Fibroblast of lung (primary cell): ENCODE data around the gene KRT80. TPM values are rescaled to one million over a fixed set of nuclear protein-coding genes. Genes with fewer than 3 reads are reported as not detected.

Experiments
- DNase-seq, 2 donors: peaks; one replicate each; pipeline versions ENCODE4 v3.0.0 to v3.0.0-alpha.2; 2010; ENCODE audit warnings: low read depth in 2 of 2
- H2AFZ ChIP-seq: 2 replicates; pipeline ENCODE4 v1.5.1; 2012; ENCODE audit warnings: low read length, control low read depth, inconsistent platforms
- H3K27ac ChIP-seq: 2 replicates; pipeline ENCODE4 v1.5.1; 2011; ENCODE audit warnings: low read length, control low read depth; ENCODE audit not compliant: insufficient read depth
- H3K27me3 ChIP-seq: 2 replicates; pipeline ENCODE4 v1.5.1; 2011; ENCODE audit warnings: mild to moderate bottlenecking, low read length; ENCODE audit not compliant: control insufficient read depth, insufficient read depth
- H3K36me3 ChIP-seq: 2 replicates; pipeline ENCODE4 v1.5.1; 2011; ENCODE audit warnings: low read length; ENCODE audit not compliant: control insufficient read depth, insufficient read depth
- H3K4me1 ChIP-seq: 2 replicates; pipeline ENCODE4 v1.5.1; 2011; ENCODE audit warnings: low read length; ENCODE audit not compliant: control insufficient read depth, insufficient read depth; ENCODE audit errors: extremely low read depth
- H3K4me2 ChIP-seq: 2 replicates; pipeline ENCODE4 v1.5.1; 2011; ENCODE audit warnings: low read length, control low read depth; ENCODE audit not compliant: insufficient read depth; ENCODE audit errors: extremely low read depth
- H3K4me3 ChIP-seq, 4 experiments: fragments of 200-600 bp in 1 of 4; sonication (generic) in 1 of 4; replicated peaks in 1 of 4; 2 replicates each; pipeline ENCODE4 v1.5.1; 2011 to 2016; ENCODE audit warnings: low read length in 4 of 4, low read depth in 3 of 4, mild to moderate bottlenecking in 3 of 4, control low read depth in 2 of 4, inconsistent platforms in 1 of 4, mixed read lengths in 1 of 4; ENCODE audit not compliant: insufficient read depth in 1 of 4; ENCODE audit errors: control extremely low read depth in 1 of 4
- H3K79me2 ChIP-seq: 2 replicates; pipeline ENCODE4 v1.5.1; 2012; ENCODE audit warnings: mild to moderate bottlenecking, low read length, inconsistent platforms; ENCODE audit not compliant: control insufficient read depth, insufficient read depth
- H3K9ac ChIP-seq: 2 replicates; pipeline ENCODE4 v1.5.1; 2011; ENCODE audit warnings: mild to moderate bottlenecking, low read length, control low read depth; ENCODE audit not compliant: insufficient read depth
- H3K9me3 ChIP-seq: 2 replicates; pipeline ENCODE4 v1.5.1; 2012; ENCODE audit warnings: low read depth, low read length; ENCODE audit not compliant: control insufficient read depth, insufficient read depth
- H4K20me1 ChIP-seq: 2 replicates; pipeline ENCODE4 v1.5.1; 2011; ENCODE audit warnings: low read length; ENCODE audit not compliant: control insufficient read depth, insufficient read depth; ENCODE audit errors: extremely low read depth
- CTCF ChIP-seq, 2 donors: IDR thresholded peaks in 1 of 2; conservative IDR thresholded peaks in 1 of 2; 1 replicate in 1 of 2; 2 replicates in 1 of 2; pipeline ENCODE4 v1.5.1; 2011 to 2012; ENCODE audit warnings: low read length in 2 of 2, control low read depth in 1 of 2, inconsistent platforms in 1 of 2, low read depth in 1 of 2, mild to moderate bottlenecking in 1 of 2
- EZH2 ChIP-seq: IDR thresholded peaks from 2 replicates; pipeline ENCODE4 v1.5.1; 2012; ENCODE audit warnings: low read length, control low read depth, mild to moderate bottlenecking; ENCODE audit errors: missing control alignments
- polyA plus RNA-seq, 2 donors: library from polyadenylated mRNA; depleted of rRNA in 1 of 2; stranded (reverse) in 1 of 2; unstranded in 1 of 2; fragments of >200 nt; gene quantifications; 2 replicates each; pipeline ENCODE4 v1.2.1, GENCODE V29; 2011 to 2012; ENCODE audit warnings: missing spikeins in 1 of 2
- total RNA-seq: library from RNA; depleted of rRNA; stranded (reverse); fragments of >200 nt; gene quantifications from 2 replicates; pipeline ENCODE4 v1.2.1, GENCODE V29; 2014

KRT80 gene
- total and polyA plus RNA-seq, 2 donors (not counting 1 experiment from before 2014, with no cell fraction given) = 0.17 to 1.0 TPM

GRCh38 chr12:52178443-52178842, 13.4 kb downstream of the KRT80 start:
- Histone ChIP-seq H3K79me2 (no peaks in the 10 kb centered on the region), H3K36me3 (no peaks in the 10 kb centered on the region), H3K4me3 (no peak overlapping the region), H4K20me1 (no peaks in the 10 kb centered on the region), H3K4me1 (peaks cover 24% of the 10 kb centered on the region), H3K9me3 (no peaks in the 10 kb centered on the region), H3K27me3 (no peaks in the 10 kb centered on the region), H2AFZ (no peak overlapping the region), H3K9ac (no peak overlapping the region), H3K4me2 (no peak overlapping the region), H3K27ac (no peak overlapping the region)
- no peak for DNase-seq
- no peak for TF ChIP-seq EZH2
- TF ChIP-seq CTCF (conservative IDR thresholded peaks at IDR 0.05 in 1 of 2, IDR thresholded peaks at IDR 0.05 in 1 of 2; ENCODE audit: low read depth in 1 of 2, low read length in 2 of 2) = no peak

GRCh38 chr12:52175371-52176350, 16.2 kb downstream of the KRT80 start:
- Histone ChIP-seq H3K4me2 (no peak overlapping the region), H3K27me3 (no peaks in the 10 kb centered on the region), H3K9ac (no peak overlapping the region), H3K27ac (no peak overlapping the region), H2AFZ (peak overlapping the region; percentile 3), H3K4me1 (peaks cover 8% of the 10 kb centered on the region), H4K20me1 (no peaks in the 10 kb centered on the region), H3K4me3 (no peak overlapping the region), H3K9me3 (no peaks in the 10 kb centered on the region), H3K36me3 (no peaks in the 10 kb centered on the region), H3K79me2 (no peaks in the 10 kb centered on the region)
- DNase-seq = peak; percentile 50 to 54
- TF ChIP-seq EZH2 (no peak), CTCF (conservative IDR thresholded peaks at IDR 0.05 in 1 of 2, IDR thresholded peaks at IDR 0.05 in 1 of 2; ENCODE audit: low read depth in 1 of 2, low read length in 2 of 2) (peak; percentile 20 to 43)

GRCh38 chr12:52173526-52173925, 18.3 kb downstream of the KRT80 start:
- Histone ChIP-seq H3K9ac (no peak overlapping the region), H3K4me3 (no peak overlapping the region), H3K27me3 (no peaks in the 10 kb centered on the region), H3K4me1 (peaks cover 6% of the 10 kb centered on the region), H3K79me2 (no peaks in the 10 kb centered on the region), H2AFZ (no peak overlapping the region), H3K36me3 (no peaks in the 10 kb centered on the region), H4K20me1 (no peaks in the 10 kb centered on the region), H3K9me3 (no peaks in the 10 kb centered on the region), H3K4me2 (no peak overlapping the region), H3K27ac (no peak overlapping the region)
- DNase-seq = no peak
- TF ChIP-seq EZH2 (no peak), CTCF (conservative IDR thresholded peaks at IDR 0.05 in 1 of 2, IDR thresholded peaks at IDR 0.05 in 1 of 2; ENCODE audit: low read depth in 1 of 2, low read length in 2 of 2) (no peak)
